ENCODE measurements around the gene DOCK1.
"Not testable (repeated sequence)": the region's sequence is repeated elsewhere in the genome, so short reads cannot be mapped to it uniquely, and the experiment has no call there.

DOCK1 gene

DNA sequence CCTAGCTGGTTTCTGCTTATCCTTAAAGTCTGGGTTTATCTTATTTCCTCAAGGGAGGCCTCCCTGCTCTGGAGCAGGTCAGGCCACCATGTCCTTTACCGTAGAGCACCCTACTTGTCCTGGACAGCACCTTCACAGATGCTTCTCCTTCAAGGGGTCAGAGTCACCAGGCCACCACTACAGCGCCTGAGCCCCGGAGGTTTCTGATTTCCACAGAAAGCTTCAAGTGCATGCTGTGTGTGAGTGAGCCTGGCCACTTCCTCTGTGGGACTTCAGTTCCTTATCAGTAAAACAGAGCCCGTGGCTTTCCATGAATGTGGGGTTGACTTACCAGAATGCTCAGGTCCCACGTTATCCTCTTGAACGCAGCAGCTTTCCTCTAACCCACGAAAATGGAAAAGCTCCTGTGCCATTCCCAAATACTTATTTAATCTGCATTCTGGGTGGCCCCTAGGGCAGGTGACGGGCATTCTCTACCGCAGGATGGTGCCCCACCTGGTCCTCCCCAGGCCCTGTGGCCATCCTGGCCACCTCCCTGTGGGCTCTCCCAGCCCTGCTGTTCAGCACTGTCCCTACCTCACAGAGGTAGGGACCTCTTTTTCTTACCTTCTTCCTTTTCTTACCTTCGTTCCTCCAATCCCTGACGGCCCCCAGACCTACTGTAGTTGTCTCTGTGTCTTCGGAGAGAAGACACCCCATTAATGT lies 1.4 kb upstream of the DOCK1 start:
- no peak for DNase-seq (ENCODE audit: low read depth, low spot score)

- no peak for DNase-seq (ENCODE audit: low read depth, low spot score)
Measured at GRCh38 chr10:126904516-126904817, 761 bp upstream of the DOCK1 start.

GRCh38 chr10:126905776-126906703 lies 812 bp downstream of the DOCK1 start:
- DNase-seq (ENCODE audit: low read depth, low spot score), result peak; percentile 83

GRCh38 chr10:126906704-126907422 lies 1.6 kb downstream of the DOCK1 start:
- DNase-seq (ENCODE audit: low read depth, low spot score), result no peak

DNA sequence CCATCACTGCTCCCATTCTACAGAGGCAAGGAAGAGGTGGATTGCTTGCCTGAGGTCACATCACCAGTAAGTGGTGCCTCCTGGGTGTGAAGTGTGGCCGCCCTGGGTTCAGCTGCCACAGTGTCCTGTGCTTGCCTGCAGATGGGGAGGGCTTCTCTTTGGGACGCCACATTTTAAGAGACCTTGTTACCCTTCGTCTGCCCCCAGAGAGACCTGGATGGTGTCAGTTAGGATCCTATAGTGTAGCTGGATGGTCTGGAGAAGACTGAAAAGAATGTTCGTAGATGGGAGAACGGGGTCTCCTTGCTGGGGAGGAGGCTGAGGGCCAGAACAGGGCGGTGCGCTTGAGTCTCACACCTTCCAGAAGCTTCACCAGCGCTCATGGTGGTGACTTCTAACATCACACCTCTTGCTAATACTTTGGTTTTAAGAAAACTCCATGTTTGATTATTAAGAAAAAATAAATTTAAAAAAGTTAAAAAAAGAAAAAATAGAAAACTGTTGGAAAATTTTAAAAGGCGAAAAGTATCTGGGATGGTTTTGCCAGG lies 2.3 kb downstream of the DOCK1 start:
- DNase-seq (ENCODE audit: low read depth, low spot score), result no peak

DNA sequence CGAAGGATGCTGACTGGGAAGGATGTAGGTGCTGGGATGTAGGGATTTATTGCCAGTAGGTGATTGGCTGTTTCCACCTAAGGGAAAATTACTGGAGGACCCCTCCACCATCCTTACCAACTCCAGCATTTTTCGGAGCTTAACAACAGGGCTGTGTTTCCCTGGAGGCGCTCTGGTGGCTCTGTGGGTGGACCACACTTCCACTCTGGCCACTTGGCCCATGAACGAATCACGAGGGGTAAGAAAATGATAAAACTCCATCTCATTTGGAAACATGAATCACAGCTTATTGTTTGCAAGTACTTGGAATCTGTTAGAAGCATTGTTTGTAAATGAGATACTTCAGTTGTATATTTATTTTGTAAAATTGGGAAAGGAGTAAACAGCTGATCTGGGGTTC lies 3.0 kb downstream of the DOCK1 start:
- DNase-seq (ENCODE audit: low read depth, low spot score), result no peak

GRCh38 chr10:126908729-126909128 lies 3.5 kb downstream of the DOCK1 start:
- DNase-seq (ENCODE audit: low read depth, low spot score), result no peak

GRCh38 chr10:126909147-126909546 lies 3.9 kb downstream of the DOCK1 start:
- no peak for DNase-seq (ENCODE audit: low read depth, low spot score)

GRCh38 chr10:126910196-126910595 lies 5.0 kb downstream of the DOCK1 start:
- DNase-seq (ENCODE audit: low read depth, low spot score), result no peak

DNA sequence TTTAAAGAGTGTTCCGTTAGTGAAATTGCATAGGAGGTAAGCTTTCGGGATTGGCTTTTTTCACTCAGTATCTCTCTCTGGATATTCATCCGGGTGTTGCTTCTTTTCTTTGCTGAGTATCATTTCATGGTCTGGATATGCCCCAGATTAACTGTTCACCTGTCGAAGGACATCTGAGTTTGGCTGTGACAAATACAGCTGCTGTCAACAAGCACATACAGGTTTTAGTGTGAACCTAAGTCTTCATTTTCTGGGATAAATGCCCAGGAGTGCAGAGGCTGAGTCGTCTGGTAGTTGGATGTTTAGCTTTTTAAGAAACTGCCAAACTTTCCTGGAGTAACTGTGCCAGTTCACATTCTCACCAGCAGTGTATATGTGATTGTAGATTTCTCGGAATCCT lies 5.6 kb downstream of the DOCK1 start:
- no peak for DNase-seq (ENCODE audit: low read depth, low spot score)

DNA sequence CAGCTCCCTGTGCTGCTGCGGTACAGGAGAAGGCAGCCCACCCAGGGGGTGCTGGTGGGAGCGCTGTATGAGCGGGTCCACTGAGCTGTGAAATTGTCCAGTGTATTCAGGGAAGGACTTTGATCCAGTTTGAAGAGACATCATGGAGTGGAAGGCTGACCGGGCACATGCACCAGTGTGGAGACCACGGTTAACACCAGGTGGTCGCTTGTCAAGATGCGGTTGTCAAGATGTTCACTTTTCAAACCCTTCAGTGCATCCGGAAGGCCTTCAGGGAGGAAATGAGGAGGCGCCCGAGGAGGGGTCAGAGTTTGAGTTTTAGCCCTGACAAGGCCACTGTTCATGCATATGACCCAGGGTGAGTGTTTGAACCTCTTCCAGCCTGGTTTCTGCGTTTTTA lies 6.1 kb downstream of the DOCK1 start:
- DNase-seq (ENCODE audit: low read depth, low spot score), result no peak

DNA sequence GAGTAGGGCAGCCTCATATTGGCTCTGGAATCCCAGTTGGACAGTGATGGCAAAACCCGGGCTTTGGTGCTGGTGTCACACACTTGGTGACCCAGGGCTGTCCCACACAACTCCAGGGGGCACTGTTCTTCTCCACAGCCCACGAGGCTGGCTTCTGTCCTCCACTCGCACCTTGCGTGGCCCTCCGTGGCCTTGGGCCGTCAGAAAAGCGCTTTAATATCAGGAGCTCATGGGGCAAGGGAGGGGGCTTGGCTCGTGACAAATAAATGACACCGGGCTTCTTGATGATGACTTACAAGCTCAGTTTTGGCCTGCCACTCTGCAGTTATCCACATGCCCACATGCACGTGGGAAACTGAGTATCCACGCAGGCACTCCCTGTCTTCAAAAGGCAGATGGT lies 8.1 kb downstream of the DOCK1 start:
- DNase-seq (ENCODE audit: low read depth, low spot score), result no peak

- DNase-seq (ENCODE audit: low read depth, low spot score), result no peak
Measured at GRCh38 chr10:126914561-126914960, 9.3 kb downstream of the DOCK1 start.

GRCh38 chr10:126916952-126917351 lies 11.7 kb downstream of the DOCK1 start:
- not testable (repeated sequence) for DNase-seq (ENCODE audit: low read depth, low spot score)

DNA sequence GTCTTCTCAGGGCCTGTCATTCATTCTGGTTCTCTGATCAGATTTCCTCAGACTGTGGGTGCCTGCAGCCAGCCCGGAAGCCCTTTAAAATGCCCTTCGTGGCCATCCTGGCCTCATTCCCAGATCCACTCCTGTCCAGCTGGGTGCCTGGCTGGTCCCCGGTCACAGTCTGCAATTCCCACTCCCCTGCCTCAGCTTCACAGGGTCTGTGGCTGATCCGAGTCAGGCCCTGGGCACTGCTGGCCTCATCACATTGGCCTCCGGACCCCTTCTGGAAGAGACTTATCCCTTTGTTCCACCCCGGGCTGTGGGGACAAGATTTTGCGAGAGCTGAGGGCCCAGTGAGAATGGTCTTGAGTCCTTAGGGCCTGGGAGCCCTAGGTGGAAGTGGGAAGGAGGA lies 12.1 kb downstream of the DOCK1 start:
- DNase-seq (ENCODE audit: low read depth, low spot score), result no peak

GRCh38 chr10:126917975-126918908 lies 13.0 kb downstream of the DOCK1 start:
- DNase-seq (ENCODE audit: low read depth, low spot score), result no peak

GRCh38 chr10:126919426-126919825 lies 14.2 kb downstream of the DOCK1 start:
- DNase-seq (ENCODE audit: low read depth, low spot score), result no peak

DNA sequence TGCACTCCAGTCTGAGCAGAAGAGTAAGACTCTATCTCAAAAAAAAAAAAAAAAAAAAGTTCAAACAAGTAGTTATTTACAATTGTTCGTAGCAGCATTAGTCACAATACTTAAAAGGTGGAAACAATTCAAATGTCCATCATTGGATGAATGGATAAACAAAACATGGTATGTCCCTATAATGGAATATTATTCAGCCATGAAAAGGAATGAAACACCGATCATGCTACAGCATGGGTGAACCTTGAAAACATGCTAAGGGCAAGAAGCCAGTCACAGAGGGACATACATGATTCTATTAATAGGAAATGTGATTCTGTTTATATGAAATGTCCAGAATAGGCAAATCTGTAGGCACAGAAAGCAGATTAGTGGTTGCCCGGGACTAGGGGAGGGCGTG lies 15.9 kb downstream of the DOCK1 start:
- no peak for DNase-seq (ENCODE audit: low read depth, low spot score)

DNA sequence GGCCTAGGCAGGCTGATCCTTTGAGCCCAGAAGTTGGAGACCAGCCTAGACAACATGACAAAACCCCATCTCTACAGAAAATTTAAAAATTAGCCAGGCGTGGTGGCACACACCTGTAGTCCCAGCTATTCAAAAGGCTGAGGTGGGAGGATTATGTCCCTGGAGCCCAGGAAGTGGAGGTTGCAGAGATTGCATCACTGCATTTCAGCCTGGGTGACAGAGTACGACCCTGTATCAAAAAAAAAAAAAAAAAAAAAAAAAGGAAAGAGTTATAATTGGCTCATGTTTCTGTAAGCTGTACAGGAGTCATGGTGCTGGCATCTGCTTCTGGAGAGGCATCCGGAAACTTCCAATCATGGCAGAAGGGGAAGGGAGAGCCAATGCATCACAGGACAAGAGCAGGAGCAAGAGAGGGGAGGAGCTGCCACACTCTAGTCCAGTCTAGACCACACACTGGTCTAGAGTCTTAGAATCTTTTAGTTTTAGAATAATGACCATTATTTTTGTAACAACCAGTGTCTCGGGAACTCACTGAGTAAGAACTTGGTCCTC lies 16.8 kb downstream of the DOCK1 start:
- no peak for DNase-seq (ENCODE audit: low read depth, low spot score)

DNA sequence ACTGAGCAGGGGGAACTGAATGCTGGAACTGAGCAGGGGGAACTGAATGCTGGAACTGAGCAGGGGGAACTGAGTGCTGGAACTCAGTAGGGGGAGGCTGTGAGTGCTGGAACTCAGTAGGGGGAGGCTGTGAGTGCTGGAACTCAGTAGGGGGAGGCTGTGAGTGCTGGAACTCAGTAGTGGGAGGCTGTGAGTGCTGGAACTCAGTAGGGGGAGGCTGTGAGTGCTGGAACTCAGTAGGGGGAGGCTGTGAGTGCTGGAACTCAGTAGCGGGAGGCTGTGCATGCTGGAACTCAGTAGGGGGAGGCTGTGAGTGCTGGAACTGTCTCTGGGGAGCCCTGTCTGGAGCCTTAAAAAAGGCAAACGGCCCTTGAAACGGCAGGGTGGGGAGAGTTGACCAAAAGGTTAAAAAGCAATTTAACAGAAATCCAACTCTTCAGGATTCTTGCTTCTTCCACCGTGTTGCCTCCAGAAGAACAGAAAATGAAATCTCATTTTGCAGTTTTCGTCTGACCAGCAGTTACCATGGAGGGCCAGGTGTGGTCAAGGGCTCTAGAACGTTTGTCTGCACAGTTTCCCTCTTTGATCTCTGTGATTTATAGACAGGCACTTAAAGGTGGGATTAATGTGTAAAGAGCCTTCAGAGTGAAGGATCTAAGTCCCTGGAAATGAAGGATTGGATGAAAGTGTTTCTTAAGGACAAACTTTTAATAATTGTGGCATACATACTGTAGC lies 19.1 kb downstream of the DOCK1 start:
- no peak for DNase-seq (ENCODE audit: low read depth, low spot score)

Data from ELF-1 (cell line).